K562 (cell line): ENCODE measurements around the gene GSK3B. TPM values are rescaled to one million over a fixed set of nuclear protein-coding genes. Genes with fewer than 3 reads are reported as not detected.

Experiments
- ATAC-seq: fragments of 200-7000 bp; cut with Tn5 transposase; 3 replicates; pipeline ENCODE4 v1.9.1; 2020; ENCODE audit warnings: moderate library complexity
- BruUV-seq: library from RNA; stranded (reverse); fragments of 400-500 nt; replicated peaks from 2 replicates; lab custom pipeline; 2021; lab: Mats Ljungman, UMichigan
- CTCF ChIA-PET: fragments of 300-600 bp; formaldehyde crosslinking; extraction: SDS; loops from one replicate; lab custom pipeline; 2021; ENCODE audit warnings: low intra/inter-chr PET ratio; lab: Yijun Ruan, JAX
- POLR2A ChIA-PET: fragments of 300-600, 350-650 bp; sonication (Branson Sonifier 250); formaldehyde crosslinking; extraction: SDS; loops from one replicate; lab custom pipeline; 2021; ENCODE audit warnings: antibody characterized with exemption, inconsistent platforms; lab: Yijun Ruan, JAX
- DNase-seq, 4 experiments: peaks; one replicate each; pipeline versions ENCODE4 v3.0.0 to v3.0.0-alpha.2; 2011 to 2018; ENCODE audit warnings: low spot score in 3 of 4, mixed read lengths in 3 of 4; ENCODE audit errors: extremely low read depth in 1 of 4
- FAIRE-seq: peaks from 2 replicates; lab custom pipeline; 2011; peaks lifted over from hg19 to GRCh38; lab: Jason Lieb, UNC
- H2AFZ ChIP-seq: 2 replicates; pipeline ENCODE4 v1.6.0; 2011; ENCODE audit warnings: low read depth, low read length, control low read depth, inconsistent platforms
- H3K27ac ChIP-seq: fragments of 200-600 bp; 3 replicates; pipeline ENCODE4 v1.8.0; 2011; ENCODE audit warnings: low read depth, mild to moderate bottlenecking, control low read depth, inconsistent platforms, low read length, moderate library complexity, mixed read lengths; ENCODE audit errors: extremely low read depth
- H3K27me3 ChIP-seq, 2 experiments: fragments of 300-600 bp in 1 of 2; 2 replicates in 1 of 2; 3 replicates in 1 of 2; pipeline versions ENCODE4 v1.6.0 to v1.8.0; 2011; ENCODE audit warnings: inconsistent platforms in 2 of 2, low read length in 2 of 2, mild to moderate bottlenecking in 1 of 2, mixed read lengths in 1 of 2, moderate library complexity in 1 of 2; ENCODE audit not compliant: control insufficient read depth in 2 of 2, insufficient read depth in 2 of 2
- H3K36me3 ChIP-seq: fragments of 300-600 bp; 3 replicates; pipeline ENCODE4 v1.8.0; 2011; ENCODE audit warnings: mild to moderate bottlenecking, low read length, inconsistent platforms; ENCODE audit not compliant: control insufficient read depth, insufficient read depth
- H3K4me1 ChIP-seq, 2 experiments: fragments of 200-600 bp in 1 of 2; replicated peaks in 1 of 2; 2 replicates in 1 of 2; 3 replicates in 1 of 2; pipeline versions ENCODE4 v1.5.1 to v1.8.0; 2011; ENCODE audit warnings: inconsistent platforms in 2 of 2, low read length in 2 of 2, mild to moderate bottlenecking in 1 of 2, mixed read lengths in 1 of 2, moderate library complexity in 1 of 2; ENCODE audit not compliant: control insufficient read depth in 2 of 2, insufficient read depth in 2 of 2
- H3K4me2 ChIP-seq: 2 replicates; pipeline ENCODE4 v1.6.1; 2011; ENCODE audit warnings: low read length, control low read depth, inconsistent platforms, mixed read lengths; ENCODE audit not compliant: insufficient read depth
- H3K4me3 ChIP-seq: fragments of 200-600 bp; sonication (generic), shearing (Covaris generic); 2 replicates; pipeline ENCODE4 v1.5.1; 2016; ENCODE audit warnings: control low read depth, inconsistent platforms
- H3K79me2 ChIP-seq: fragments of 200-600 bp; 3 replicates; pipeline ENCODE4 v1.8.0; 2011; ENCODE audit warnings: low read length, inconsistent platforms; ENCODE audit not compliant: control insufficient read depth, insufficient read depth
- H3K9ac ChIP-seq, 2 experiments: 2 replicates each; pipeline versions ENCODE4 v1.6.0 to v1.6.1; 2011; ENCODE audit warnings: low read depth in 2 of 2, low read length in 2 of 2, control low read depth in 1 of 2, inconsistent platforms in 1 of 2, mild to moderate bottlenecking in 1 of 2, mixed read lengths in 1 of 2; ENCODE audit not compliant: insufficient read depth in 1 of 2
- H3K9me1 ChIP-seq: one replicate; pipeline ENCODE4 v1.6.0; 2011; ENCODE audit warnings: inconsistent platforms, mild to moderate bottlenecking, low read length, moderate library complexity; ENCODE audit not compliant: control insufficient read depth, insufficient read depth
- H3K9me3 ChIP-seq: replicated peaks from 2 replicates; pipeline ENCODE4 v1.5.1; 2011; ENCODE audit warnings: low read depth, low read length, inconsistent platforms; ENCODE audit not compliant: control insufficient read depth, insufficient read depth
- H4K20me1 ChIP-seq: replicated peaks from 2 replicates; pipeline ENCODE4 v1.6.1; 2011; ENCODE audit warnings: low read length, inconsistent platforms, mixed read lengths; ENCODE audit not compliant: control insufficient read depth, insufficient read depth
- BMI1 ChIP-seq: fragments of 150-350 bp; IDR thresholded peaks from 2 replicates; pipeline ENCODE4 v1.6.1; 2014; ENCODE audit warnings: low read length
- CCAR2 ChIP-seq: fragments of 200-400 bp; formaldehyde crosslinking; IDR thresholded peaks from 2 replicates; pipeline ENCODE4 v1.6.1; 2017; ENCODE audit warnings: mild to moderate bottlenecking, low read depth, low read length
- DACH1 ChIP-seq: fragments of 450-650 bp; IDR thresholded peaks from 2 replicates; pipeline ENCODE4 v1.6.1; 2018; ENCODE audit not compliant: partially characterized antibody
- LEF1 ChIP-seq: fragments of 450-650 bp; IDR thresholded peaks from 2 replicates; pipeline ENCODE4 v1.6.1; 2016; ENCODE audit warnings: mild to moderate bottlenecking
- MAFG ChIP-seq: fragments of 450-650 bp; conservative IDR thresholded peaks from 2 replicates; pipeline ENCODE4 v1.6.1; 2016; ENCODE audit warnings: missing genetic modification characterization, missing compliant biosample characterization
- ZNF699 ChIP-seq: fragments of 250-450 bp; sonication (Bioruptor Pico); IDR thresholded peaks from 2 replicates; pipeline ENCODE4 v1.8.0; 2021; ENCODE audit warnings: mild to moderate bottlenecking, moderate library complexity; ENCODE audit not compliant: insufficient replicate concordance
- WGBS: fragments of 100-300 bp; shearing (Covaris generic); methylation state at CpG from one replicate; pipeline ENCODE4 v1.1.6; 2016; ENCODE audit warnings: low coverage, mixed read lengths; ENCODE audit not compliant: insufficient coverage; ENCODE audit errors: missing lambda C conversion rate; 5-methylcytosine and 5-hydroxymethylcytosine counted together
- in situ Hi-C: fragments of 300-500 bp; cut with MboI; formaldehyde crosslinking; loops from 4 replicates; pipeline ENCODE4 v1.15.0; 2018; ENCODE audit warnings: inconsistent platforms, mixed read lengths
- intact Hi-C: fragments of 100-400 bp; cut with micrococcal nuclease; formaldehyde crosslinking; loops from 2 replicates; pipeline ENCODE4 v1.14.2; 2022
- polyA plus RNA-seq, 8 experiments: library from polyadenylated mRNA; depleted of rRNA in 4 of 8; stranded (reverse) in 5 of 8; unstranded in 3 of 8; fragments of >200 nt; fragmentation: Nextera tagmentation in 2 of 8; fragmentation: Illumina TruSeq in 1 of 8; extraction: Ambion mirVana in 2 of 8; extraction: Trizol in 1 of 8; gene quantifications; 2 replicates each; pipeline versions ENCODE4 v1.2.1 to v1.2.3, GENCODE V29; 2011 to 2014; ENCODE audit warnings: inconsistent platforms in 1 of 8, missing spikeins in 1 of 8
- total RNA-seq, 7 experiments: library from RNA; depleted of rRNA in 6 of 7; stranded (reverse); fragments of >200 nt in 6 of 7; fragmentation: Illumina TruSeq in 2 of 7; extraction: Trizol in 2 of 7; gene quantifications; 2 replicates each; pipeline versions ENCODE4 v1.2.1 to v1.2.3, GENCODE V29; 2011 to 2021; ENCODE audit warnings: low replicate concordance in 1 of 7

GSK3B gene
- total and polyA plus RNA-seq, 9 of the 15 experiments (the other 6 are each of a cell fraction or from before 2014, with no cell fraction given) = 4.7 to 25.0 (median 18.7) TPM

GRCh38 chr3:119826711-119827608 lies 267.3 kb downstream of the GSK3B start:
- POLR2A ChIA-PET = no interaction called here
- no peak for DNase-seq
- Histone ChIP-seq H3K9me3 (no peaks in the 10 kb centered on the region), H3K79me2 (no peaks in the 10 kb centered on the region), H3K4me2 (no peak overlapping the region), H3K9me1 (no peaks in the 10 kb centered on the region), H3K9ac (no peak overlapping the region), H3K4me3 (no peak overlapping the region), H3K4me1 (no peaks in the 10 kb centered on the region), H2AFZ (no peak overlapping the region), H3K27me3 (no peaks in the 10 kb centered on the region), H3K36me3 (no peaks in the 10 kb centered on the region), H3K27ac (no peak overlapping the region), H4K20me1 (no peaks in the 10 kb centered on the region)
- no peak for FAIRE-seq
- in situ Hi-C loops (no loop called here), intact Hi-C loops (loop anchor here (10.0 kb wide), 1 partner anchor 358 kb away; no protein-coding TSS in a partner anchor)
- CTCF ChIA-PET = no interaction called here
- WGBS = 81% methylated on average over 6 of the region's 7 CpGs
- no TSS peak for BruUV-seq
- ATAC-seq = no peak
- no peak for TF ChIP-seq CCAR2
- no peak for TF ChIP-seq BMI1
- TF ChIP-seq ZNF699 = no peak
- TF ChIP-seq LEF1 = no peak

GRCh38 chr3:119825820-119826219 lies 268.4 kb downstream of the GSK3B start:
- WGBS = 100% methylated on average over 1 of the region's 1 CpG
- no peak overlapping the region for H2AFZ ChIP-seq
- no peak overlapping the region for H3K4me2 ChIP-seq
- ChIA-PET POLR2A (interaction anchor here (1.2 kb wide), 1 partner anchor 16 kb away, joined by 3 read pairs; no protein-coding TSS in a partner anchor), CTCF (no interaction called here)
- no peak overlapping the region for H3K4me3 ChIP-seq
- no TSS peak for BruUV-seq
- no peaks in the 10 kb centered on the region for H3K36me3 ChIP-seq
- ATAC-seq (no peak), DNase-seq (no peak), FAIRE-seq (no peak)
- H3K4me1 ChIP-seq = no peaks in the 10 kb centered on the region
- no peaks in the 10 kb centered on the region for H3K9me1 ChIP-seq
- TF ChIP-seq DACH1 = no peak
- TF ChIP-seq MAFG (tag) = no peak
- in situ Hi-C loops = no loop called here
- no peak overlapping the region for H3K27ac ChIP-seq
- intact Hi-C loops = loop anchor here (10.0 kb wide), 1 partner anchor 359 kb away; no protein-coding TSS in a partner anchor
- H3K27me3 ChIP-seq = no peaks in the 10 kb centered on the region
- no peaks in the 10 kb centered on the region for H3K79me2 ChIP-seq
- no peak overlapping the region for H3K9ac ChIP-seq
- no peaks in the 10 kb centered on the region for H4K20me1 ChIP-seq
- no peaks in the 10 kb centered on the region for H3K9me3 ChIP-seq
